Fibroblast of the aortic adventitia (primary cell): ENCODE results near the gene GPX1. TPM values are rescaled to one million over a fixed set of nuclear protein-coding genes. Genes with fewer than 3 reads are reported as not detected.

ENCODE experiments used
- DNase-seq: peaks from one replicate; pipeline ENCODE4 v3.0.0-alpha.2; 2010; ENCODE audit warnings: low read depth
- H3K4me3 ChIP-seq: 2 replicates; pipeline ENCODE4 v1.5.1; 2011; ENCODE audit warnings: low read depth, mild to moderate bottlenecking, control low read depth, low read length, moderate library complexity
- CTCF ChIP-seq: IDR thresholded peaks from 2 replicates; pipeline ENCODE4 v1.5.1; 2011; ENCODE audit warnings: mild to moderate bottlenecking, low read length, control low read depth, inconsistent platforms; ENCODE audit not compliant: insufficient read depth
- total RNA-seq: library from RNA; depleted of rRNA; stranded (reverse); fragments of >200 nt; gene quantifications from 2 replicates; pipeline ENCODE4 v1.2.3, GENCODE V29; 2012; ENCODE audit warnings: low replicate concordance

The GPX1 gene
- total RNA-seq, 1 donor = 167 TPM

DNA sequence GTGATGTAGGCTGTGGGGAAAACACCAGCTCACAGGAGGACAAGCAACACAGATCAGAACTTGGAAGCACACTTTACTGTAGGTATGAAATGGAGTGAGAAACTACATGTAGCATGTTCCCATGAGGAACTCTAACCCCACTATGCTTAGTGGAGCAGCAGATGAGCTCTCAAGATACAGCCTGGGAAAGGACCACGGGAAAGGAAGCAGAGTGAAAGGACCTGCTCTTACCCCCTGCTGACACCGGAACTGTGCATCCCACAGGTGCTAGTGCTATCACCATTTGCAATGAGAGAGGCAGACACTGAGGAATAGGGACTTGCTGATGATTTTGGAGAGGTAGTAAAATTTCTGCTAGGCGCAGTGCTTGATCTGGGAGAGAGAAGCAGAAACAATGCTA lies 46.9 kb downstream of the GPX1 start:
- no peak for DNase-seq
- no peak overlapping the region for H3K4me3 ChIP-seq
- no peak for TF ChIP-seq CTCF

GRCh38 chr3:49310677-49311076 lies 47.5 kb downstream of the GPX1 start:
- no peak for TF ChIP-seq CTCF
- DNase-seq = no peak
- no peak overlapping the region for H3K4me3 ChIP-seq

Other genes starting within 250 kb of the GPX1 start
- 23.7 and 36.0 TPM in 2 replicates for gene USP19, start 237.5 kb downstream of the GPX1 start, total RNA-seq
- gene LAMB2, start 225.3 kb downstream of the GPX1 start, total RNA-seq = 202 and 937 TPM in 2 replicates
- 14.8 and 22.7 TPM in 2 replicates for gene CCDC71, start 192.0 kb downstream of the GPX1 start, total RNA-seq
- 23.8 and 91.7 TPM in 2 replicates for gene KLHDC8B, start 186.8 kb downstream of the GPX1 start, total RNA-seq
- 1.3 and 2.9 TPM in 2 replicates for gene C3orf62, start 81.1 kb downstream of the GPX1 start, total RNA-seq
- 23.0 and 28.9 TPM in 2 replicates for gene USP4, start 18.3 kb downstream of the GPX1 start, total RNA-seq
- 643 and 840 TPM in 2 replicates for gene RHOA, start 53.6 kb upstream of the GPX1 start, total RNA-seq
- gene TCTA, start 54.1 kb upstream of the GPX1 start, total RNA-seq = 22.7 and 27.8 TPM in 2 replicates
- 0.63 and 3.3 TPM in 2 replicates for gene AMT, start 64.1 kb upstream of the GPX1 start, total RNA-seq
- 2.8 and 6.0 TPM in 2 replicates for gene NICN1, start 71.0 kb upstream of the GPX1 start, total RNA-seq
- 34.1 and 63.4 TPM in 2 replicates for gene DAG1, start 111.9 kb upstream of the GPX1 start, total RNA-seq
- 0.08 and 0.27 TPM in 2 replicates for gene BSN, start 196.1 kb upstream of the GPX1 start, total RNA-seq